Nephron progenitor cell (in vitro differentiated cells): ENCODE measurements around the gene F2RL2.

Source experiments
- DNase-seq: peaks from one replicate; pipeline ENCODE4 v3.0.0; 2021
- H3K27ac Mint-ChIP-seq: 2 replicates; pipeline ENCODE4 v1.8.0; 2021; ENCODE audit warnings: mild to moderate bottlenecking, moderate library complexity, mixed read lengths
- H3K27me3 Mint-ChIP-seq: 2 replicates; pipeline ENCODE4 v1.8.0; 2021; ENCODE audit warnings: mild to moderate bottlenecking, low read depth, mixed read lengths; ENCODE audit not compliant: poor library complexity
- H3K36me3 Mint-ChIP-seq: 2 replicates; pipeline ENCODE4 v1.8.0; 2021; ENCODE audit warnings: low read depth, mixed read lengths
- H3K4me1 Mint-ChIP-seq: 2 replicates; pipeline ENCODE4 v1.8.0; 2021; ENCODE audit warnings: mixed read lengths
- H3K4me3 Mint-ChIP-seq: 2 replicates; pipeline ENCODE4 v1.8.0; 2021; ENCODE audit warnings: mild to moderate bottlenecking, moderate library complexity, mixed read lengths
- H3K9me3 Mint-ChIP-seq: 2 replicates; pipeline ENCODE4 v1.8.0; 2021; ENCODE audit warnings: mild to moderate bottlenecking, moderate library complexity, mixed read lengths
- CTCF ChIP-seq: fragments of 200-600 bp; sonication (generic); IDR thresholded peaks from 2 replicates; pipeline ENCODE4 v1.5.0; 2021; ENCODE audit warnings: antibody characterized with exemption

F2RL2 gene

GRCh38 chr5:76638479-76638878, 15.3 kb upstream of the F2RL2 start:
- no peak overlapping the region for H3K4me3 Mint-ChIP-seq
- TF ChIP-seq CTCF: no peak
- peaks cover 7% of the 10 kb centered on the region for H3K27me3 Mint-ChIP-seq
- H3K27ac Mint-ChIP-seq: no peak overlapping the region
- H3K4me1 Mint-ChIP-seq: no peaks in the 10 kb centered on the region
- DNase-seq: no peak
- H3K9me3 Mint-ChIP-seq: no peaks in the 10 kb centered on the region
- H3K36me3 Mint-ChIP-seq: peaks cover 29% of the 10 kb centered on the region

GRCh38 chr5:76637490-76637889, 14.3 kb upstream of the F2RL2 start:
- Mint-ChIP-seq H3K27ac (no peak overlapping the region), H3K4me3 (no peak overlapping the region), H3K27me3 (peaks cover 7% of the 10 kb centered on the region), H3K4me1 (no peaks in the 10 kb centered on the region), H3K36me3 (peaks cover 34% of the 10 kb centered on the region), H3K9me3 (no peaks in the 10 kb centered on the region)
- no peak for DNase-seq
- TF ChIP-seq CTCF: no peak

- no peaks in the 10 kb centered on the region for H3K4me1 Mint-ChIP-seq
- no peak overlapping the region for H3K4me3 Mint-ChIP-seq
- no peak for DNase-seq
- H3K36me3 Mint-ChIP-seq: peaks cover 40% of the 10 kb centered on the region
- no peaks in the 10 kb centered on the region for H3K9me3 Mint-ChIP-seq
- no peak for TF ChIP-seq CTCF
- H3K27ac Mint-ChIP-seq: no peak overlapping the region
- H3K27me3 Mint-ChIP-seq: peaks cover 7% of the 10 kb centered on the region
Measured at GRCh38 chr5:76634661-76635060, 11.5 kb upstream of the F2RL2 start.

GRCh38 chr5:76626738-76627137, 3.5 kb upstream of the F2RL2 start:
- Mint-ChIP-seq H3K4me1 (peaks cover 30% of the 10 kb centered on the region), H3K4me3 (no peak overlapping the region), H3K36me3 (peaks cover 16% of the 10 kb centered on the region), H3K27me3 (peaks cover 4% of the 10 kb centered on the region), H3K9me3 (no peaks in the 10 kb centered on the region), H3K27ac (no peak overlapping the region)
- no peak for DNase-seq
- no peak for TF ChIP-seq CTCF

- Mint-ChIP-seq H3K27ac (no peak overlapping the region), H3K27me3 (peaks cover 4% of the 10 kb centered on the region), H3K4me1 (peaks cover 43% of the 10 kb centered on the region), H3K4me3 (no peak overlapping the region), H3K9me3 (no peaks in the 10 kb centered on the region), H3K36me3 (peaks cover 16% of the 10 kb centered on the region)
- TF ChIP-seq CTCF: no peak
- no peak for DNase-seq
Measured at GRCh38 chr5:76625087-76625815, 2.0 kb upstream of the F2RL2 start.

GRCh38 chr5:76622076-76622475, 1.1 kb downstream of the F2RL2 start:
- Mint-ChIP-seq H3K27me3 (peaks cover 8% of the 10 kb centered on the region), H3K9me3 (no peaks in the 10 kb centered on the region), H3K36me3 (peaks cover 26% of the 10 kb centered on the region), H3K4me3 (no peak overlapping the region), H3K27ac (peak overlapping the region; percentile 0), H3K4me1 (peaks cover 49% of the 10 kb centered on the region)
- no peak for DNase-seq
- no peak for TF ChIP-seq CTCF
